Endodermal cell (in vitro differentiated cells): ENCODE data around the gene OR2Z1. TPM values are rescaled to one million over a fixed set of nuclear protein-coding genes. Genes with fewer than 3 reads are reported as not detected.

Experiments
- DNase-seq: peaks from one replicate; pipeline ENCODE4 v3.0.0-alpha.2; 2017
- H3K27ac ChIP-seq: 2 replicates; pipeline ENCODE4 v1.5.1; 2013; ENCODE audit warnings: mild to moderate bottlenecking, low read depth, low read length, moderate library complexity
- H3K27me3 ChIP-seq: 2 replicates; pipeline ENCODE4 v1.6.1; 2013; ENCODE audit warnings: mild to moderate bottlenecking, low read length, moderate library complexity; ENCODE audit not compliant: insufficient read depth, control insufficient read depth, poor library complexity, severe bottlenecking
- H3K36me3 ChIP-seq: 2 replicates; pipeline ENCODE4 v1.7.0; 2013; ENCODE audit warnings: mild to moderate bottlenecking, low read length, moderate library complexity; ENCODE audit not compliant: control insufficient read depth, insufficient read depth
- H3K4me1 ChIP-seq: one replicate; pipeline ENCODE4 v1.7.0; 2013; ENCODE audit warnings: low read length; ENCODE audit not compliant: control insufficient read depth, insufficient read depth
- H3K4me3 ChIP-seq: 2 replicates; pipeline ENCODE4 v1.5.1; 2013; ENCODE audit warnings: mild to moderate bottlenecking, low read length, moderate library complexity
- H3K9ac ChIP-seq: 2 replicates; pipeline ENCODE4 v1.6.1; 2013; ENCODE audit warnings: mild to moderate bottlenecking, low read length, moderate library complexity; ENCODE audit not compliant: poor library complexity, severe bottlenecking; ENCODE audit errors: extremely low read depth
- H3K9me3 ChIP-seq: 2 replicates; pipeline ENCODE4 v1.6.1; 2013; ENCODE audit warnings: mild to moderate bottlenecking, low read length, moderate library complexity; ENCODE audit not compliant: control insufficient read depth
- H3K27ac Mint-ChIP-seq: 2 replicates; pipeline ENCODE4 v1.8.0; 2020; ENCODE audit warnings: mixed read lengths
- H3K27me3 Mint-ChIP-seq: 2 replicates; pipeline ENCODE4 v1.8.0; 2021; ENCODE audit warnings: mild to moderate bottlenecking, mixed read lengths; ENCODE audit not compliant: insufficient read depth
- H3K36me3 Mint-ChIP-seq: 2 replicates; pipeline ENCODE4 v1.8.0; 2020; ENCODE audit warnings: low read depth, mixed read lengths
- H3K4me1 Mint-ChIP-seq: 2 replicates; pipeline ENCODE4 v1.8.0; 2020; ENCODE audit warnings: mixed read lengths
- H3K4me3 Mint-ChIP-seq: 2 replicates; pipeline ENCODE4 v1.8.0; 2020; ENCODE audit warnings: mild to moderate bottlenecking, moderate library complexity, mixed read lengths
- H3K9me3 Mint-ChIP-seq: 2 replicates; pipeline ENCODE4 v1.8.0; 2020; ENCODE audit warnings: mild to moderate bottlenecking, mixed read lengths
- WGBS, 2 experiments: methylation state at CpG; one replicate each; pipeline versions ENCODE4 v1.1.5 to v1.1.7; 2013; ENCODE audit warnings: missing lambda C conversion rate in 2 of 2, mixed read lengths in 1 of 2; ENCODE audit not compliant: insufficient coverage in 1 of 2, insufficient read length in 1 of 2; 5-methylcytosine and 5-hydroxymethylcytosine counted together
- total RNA-seq, 2 donors: library from RNA; stranded (reverse); fragmentation: NEBNext Ultra II Directional in 1 of 2; extraction: Animal tissue kit (Norgen Biotek cat#: 25700) in 1 of 2; gene quantifications; 2 replicates in 1 of 2; 3 replicates in 1 of 2; pipeline ENCODE4 v1.2.1, GENCODE V29; 2021
- TF ChIP-seq, protein P1 (sequence below): fragments of 200-600 bp; sonication (generic); conservative IDR thresholded peaks from 2 replicates; pipeline ENCODE4 v1.5.0; 2021; ENCODE audit warnings: antibody characterized with exemption, mild to moderate bottlenecking

Gene OR2Z1
- total RNA-seq, 2 donors from 2014 or later, result not detected

DNA sequence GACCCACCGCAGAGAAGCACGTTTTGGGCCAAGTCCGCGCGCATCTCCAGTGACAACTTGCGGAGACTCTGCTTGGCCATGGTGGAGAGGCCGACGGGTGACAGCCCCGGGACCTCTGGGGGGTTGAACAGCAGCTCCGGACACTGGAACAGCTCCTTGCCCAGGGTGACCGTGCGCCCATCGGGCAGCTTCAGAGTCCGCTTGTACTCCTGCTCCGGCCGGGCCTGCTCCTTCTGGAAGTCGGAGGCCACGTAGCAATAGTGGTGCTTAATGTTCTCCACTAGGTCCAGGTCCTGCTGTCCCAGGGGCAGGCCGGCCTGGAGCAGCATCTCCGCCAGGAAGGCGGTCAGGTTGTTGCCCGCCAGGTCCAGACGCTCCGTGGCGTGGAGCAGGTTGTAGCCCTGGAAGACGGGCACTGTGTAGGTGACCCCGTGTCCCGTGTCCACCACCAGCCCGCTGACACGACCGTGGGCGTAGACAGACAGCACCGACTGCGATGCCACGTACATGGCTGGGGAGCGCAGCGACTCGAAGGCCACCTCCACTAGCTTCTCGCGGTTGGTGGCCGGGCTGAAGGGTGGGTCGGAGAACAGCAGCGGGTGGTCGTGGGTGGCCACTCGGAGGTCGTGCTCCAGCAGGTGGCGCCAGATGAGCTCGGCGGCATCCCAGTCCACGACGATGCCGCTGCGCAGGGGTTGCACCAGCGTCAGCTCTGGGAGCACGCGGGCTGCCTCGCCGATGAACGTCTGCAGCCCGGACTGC, 23.6 kb upstream of the OR2Z1 start:
- DNase-seq, result peak; percentile 87
- no peak overlapping the region for H3K4me3 ChIP-seq
- Mint-ChIP-seq H3K4me1 (no peaks in the 10 kb centered on the region), H3K9me3 (peaks cover 4% of the 10 kb centered on the region), H3K27ac (no peak overlapping the region), H3K36me3 (no peaks in the 10 kb centered on the region), H3K27me3 (peaks cover 28% of the 10 kb centered on the region), H3K4me3 (no peak overlapping the region)
- no peaks in the 10 kb centered on the region for H3K4me1 ChIP-seq
- H3K9me3 ChIP-seq, result no peaks in the 10 kb centered on the region
- WGBS, 2 experiments, result 75 to 79% methylated on average over 50 to 60 of the region's 60 CpGs
- H3K36me3 ChIP-seq, result no peaks in the 10 kb centered on the region
- TF ChIP-seq, protein P1, sequence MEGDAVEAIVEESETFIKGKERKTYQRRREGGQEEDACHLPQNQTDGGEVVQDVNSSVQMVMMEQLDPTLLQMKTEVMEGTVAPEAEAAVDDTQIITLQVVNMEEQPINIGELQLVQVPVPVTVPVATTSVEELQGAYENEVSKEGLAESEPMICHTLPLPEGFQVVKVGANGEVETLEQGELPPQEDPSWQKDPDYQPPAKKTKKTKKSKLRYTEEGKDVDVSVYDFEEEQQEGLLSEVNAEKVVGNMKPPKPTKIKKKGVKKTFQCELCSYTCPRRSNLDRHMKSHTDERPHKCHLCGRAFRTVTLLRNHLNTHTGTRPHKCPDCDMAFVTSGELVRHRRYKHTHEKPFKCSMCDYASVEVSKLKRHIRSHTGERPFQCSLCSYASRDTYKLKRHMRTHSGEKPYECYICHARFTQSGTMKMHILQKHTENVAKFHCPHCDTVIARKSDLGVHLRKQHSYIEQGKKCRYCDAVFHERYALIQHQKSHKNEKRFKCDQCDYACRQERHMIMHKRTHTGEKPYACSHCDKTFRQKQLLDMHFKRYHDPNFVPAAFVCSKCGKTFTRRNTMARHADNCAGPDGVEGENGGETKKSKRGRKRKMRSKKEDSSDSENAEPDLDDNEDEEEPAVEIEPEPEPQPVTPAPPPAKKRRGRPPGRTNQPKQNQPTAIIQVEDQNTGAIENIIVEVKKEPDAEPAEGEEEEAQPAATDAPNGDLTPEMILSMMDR, result peak; percentile 68
- no peaks in the 10 kb centered on the region for H3K27me3 ChIP-seq
- no peak overlapping the region for H3K27ac ChIP-seq
- no peak overlapping the region for H3K9ac ChIP-seq

DNA sequence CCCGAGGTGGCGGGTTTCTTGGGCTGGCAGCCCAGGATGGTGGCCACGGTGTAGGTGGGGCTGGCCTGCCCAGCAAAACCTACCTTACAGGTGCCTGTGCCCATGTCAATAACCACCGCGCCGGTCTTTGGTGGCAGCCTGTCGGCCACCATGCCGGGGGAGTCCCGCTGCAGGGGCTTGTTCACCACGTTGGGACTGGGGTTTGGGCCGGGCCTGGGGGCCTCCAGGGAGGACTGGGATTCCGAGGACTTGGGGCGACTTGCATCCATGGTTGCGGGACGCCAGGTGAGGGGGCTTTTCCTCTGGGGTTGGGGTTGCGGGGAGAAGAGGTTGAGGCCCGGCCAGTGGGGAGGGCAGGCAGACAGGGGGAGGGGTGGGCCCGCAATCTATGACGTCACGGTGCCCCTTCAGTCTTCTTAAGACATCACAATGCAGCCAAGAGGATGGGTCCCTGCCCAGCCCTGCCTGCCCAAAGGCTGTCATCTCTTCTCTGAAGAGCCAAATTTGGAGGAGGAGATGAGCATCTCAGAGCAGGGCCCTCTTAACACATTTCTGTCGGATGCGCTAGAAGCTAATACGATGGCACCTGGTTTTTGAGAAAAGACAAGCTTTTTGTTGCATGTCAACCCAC, 22.9 kb upstream of the OR2Z1 start, which contains the start of gene ACTL9:
Gene ACTL9 (minus strand): TSS at position 363 of the 631 bp plus-strand sequence. CDS start 94 bp downstream, at position 269.
- Histone ChIP-seq H3K9ac (no peak within 1 kb of the TSS), H3K36me3 (no peaks in the 10 kb centered on the region), H3K27ac (no peak within 1 kb of the TSS), H3K27me3 (no peaks in the 10 kb centered on the region), H3K4me1 (no peaks in the 10 kb centered on the region), H3K4me3 (no peak within 1 kb of the TSS), H3K9me3 (no peaks in the 10 kb centered on the region)
- Mint-ChIP-seq H3K4me3 (no peak within 1 kb of the TSS), H3K9me3 (peaks cover 4% of the 10 kb centered on the region), H3K27me3 (peaks cover 28% of the 10 kb centered on the region), H3K4me1 (no peaks in the 10 kb centered on the region), H3K36me3 (no peaks in the 10 kb centered on the region), H3K27ac (no peak within 1 kb of the TSS)
- 69 to 80% methylated on average over 18 to 22 of the region's 23 CpGs for WGBS, 2 experiments
- TF ChIP-seq, protein P1, result no peak
- no peak for DNase-seq

DNA sequence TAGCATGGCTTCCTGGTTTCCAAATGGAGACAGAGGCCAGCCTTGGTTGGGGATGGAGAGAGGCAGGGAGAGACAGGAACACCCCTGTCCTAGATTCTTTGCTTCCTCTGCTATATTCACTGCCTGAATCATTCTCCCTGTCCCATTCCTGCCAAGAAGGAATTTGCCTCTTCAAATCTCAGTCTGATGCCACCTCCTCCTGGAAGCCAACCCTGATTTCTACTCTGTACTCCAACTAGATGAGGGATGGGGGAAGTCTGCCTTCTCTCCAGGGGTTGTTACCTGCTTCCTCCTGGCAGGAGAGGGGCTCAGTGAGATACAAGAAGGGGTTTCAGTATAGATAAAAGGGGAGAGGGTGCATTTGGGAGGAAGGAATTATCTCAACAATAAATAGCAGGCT, 21.5 kb upstream of the OR2Z1 start:
- no peaks in the 10 kb centered on the region for H3K9me3 ChIP-seq
- Mint-ChIP-seq H3K27ac (no peak overlapping the region), H3K4me3 (no peak overlapping the region), H3K36me3 (no peaks in the 10 kb centered on the region), H3K27me3 (peaks cover 28% of the 10 kb centered on the region), H3K9me3 (peaks cover 7% of the 10 kb centered on the region), H3K4me1 (no peaks in the 10 kb centered on the region)
- no peak overlapping the region for H3K27ac ChIP-seq
- no peaks in the 10 kb centered on the region for H3K4me1 ChIP-seq
- no peaks in the 10 kb centered on the region for H3K36me3 ChIP-seq
- H3K4me3 ChIP-seq, result no peak overlapping the region
- DNase-seq, result no peak
- no peak overlapping the region for H3K9ac ChIP-seq
- TF ChIP-seq, protein P1, result no peak
- H3K27me3 ChIP-seq, result no peaks in the 10 kb centered on the region
